Colon (tissue), 2 donors: ENCODE results near the gene SLC39A2.
"Not testable (repeated sequence)": the region's sequence is repeated elsewhere in the genome, so short reads cannot be mapped to it uniquely, and the experiment has no call there.

Source experiments
- FAIRE-seq: peaks from 2 replicates; lab custom pipeline; 2012; peaks lifted over from hg19 to GRCh38; lab: Jason Lieb, UNC
- donor health status: control.
- donor health status: control.

The SLC39A2 gene

DNA sequence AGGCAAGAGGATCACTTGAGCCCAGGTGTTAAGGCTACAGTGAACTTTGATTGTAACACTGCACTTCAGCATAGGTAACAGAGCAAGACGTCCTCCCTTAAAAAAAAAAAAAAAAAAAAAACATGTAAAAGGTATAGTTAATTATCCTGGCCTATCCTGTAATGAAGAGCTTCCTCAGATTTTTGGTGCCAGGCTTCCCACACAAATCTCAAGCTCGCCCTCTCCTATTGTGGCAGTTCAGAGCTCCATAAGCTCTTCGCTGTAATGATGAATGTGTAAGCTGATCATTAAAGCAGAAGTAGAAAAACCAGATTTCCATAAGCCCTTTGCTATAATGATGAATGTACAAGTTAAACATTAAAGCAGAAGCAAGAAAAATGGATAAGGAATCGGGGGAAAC is 2.0 kb upstream of the SLC39A2 start:
- FAIRE-seq = no peak

DNA sequence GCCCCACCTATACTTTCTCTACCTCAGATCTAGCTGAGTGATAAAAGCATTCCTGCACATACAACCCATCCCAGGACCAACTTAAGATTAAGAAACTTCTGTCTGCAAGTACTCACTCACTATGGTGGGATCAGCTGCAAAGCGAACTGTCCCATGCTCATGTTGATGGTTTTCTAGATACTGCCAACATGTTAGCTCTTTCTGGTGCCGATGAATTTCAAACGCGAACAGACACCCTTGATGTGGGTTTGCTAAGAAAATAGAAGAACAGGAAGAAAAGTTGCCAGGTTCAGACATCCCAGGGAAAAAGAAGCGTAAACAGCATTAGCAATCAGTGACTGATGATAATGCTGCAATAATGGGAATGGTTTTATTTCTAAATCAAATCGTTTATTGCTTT is 1.5 kb upstream of the SLC39A2 start:
- no peak for FAIRE-seq

GRCh38 chr14:20998139-20998538 is 954 bp upstream of the SLC39A2 start:
- FAIRE-seq = no peak

DNA sequence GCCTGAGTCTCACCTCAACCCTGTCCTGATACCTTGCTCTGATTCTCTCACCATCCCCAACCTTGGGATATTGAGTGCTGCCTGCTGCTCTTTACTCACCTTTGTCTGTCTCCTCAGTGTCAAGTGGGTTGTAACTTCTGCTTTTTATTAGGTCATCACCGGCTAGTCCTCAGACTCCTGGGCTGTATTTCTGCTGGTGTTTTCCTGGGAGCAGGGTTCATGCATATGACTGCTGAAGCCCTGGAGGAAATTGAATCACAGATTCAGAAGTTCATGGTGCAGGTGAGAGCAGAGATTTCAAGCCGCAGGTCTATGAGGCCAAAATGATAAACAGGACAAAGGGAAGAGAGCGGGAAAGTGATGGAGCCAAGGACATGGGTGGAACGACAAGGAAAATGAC is 498 bp downstream of the SLC39A2 start:
- FAIRE-seq = no peak

- no peak for FAIRE-seq
Measured at GRCh38 chr14:21001218-21001617, 2.1 kb downstream of the SLC39A2 start.

GRCh38 chr14:21003788-21004346 is 4.8 kb downstream of the SLC39A2 start:
- FAIRE-seq = no peak

DNA sequence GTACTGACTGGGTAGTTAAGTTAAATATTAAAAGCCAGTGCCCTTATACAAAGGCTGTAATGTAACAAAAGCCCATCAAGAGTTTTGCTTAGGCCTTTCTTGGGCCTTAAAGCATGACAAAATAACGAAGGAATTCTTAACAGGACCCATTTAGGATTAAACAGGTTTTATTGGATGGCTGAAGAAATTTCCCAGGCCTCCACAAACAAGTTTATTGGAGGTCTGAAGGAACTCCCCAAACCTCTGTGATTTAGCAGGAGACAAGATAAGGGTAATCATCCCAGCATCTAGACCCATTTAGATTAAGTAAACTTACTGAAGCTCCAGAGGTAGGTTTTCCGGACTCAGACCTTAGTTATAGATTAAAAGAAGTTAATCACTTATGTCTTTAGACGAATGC is 10.6 kb downstream of the SLC39A2 start:
- FAIRE-seq = not testable (repeated sequence)

DNA sequence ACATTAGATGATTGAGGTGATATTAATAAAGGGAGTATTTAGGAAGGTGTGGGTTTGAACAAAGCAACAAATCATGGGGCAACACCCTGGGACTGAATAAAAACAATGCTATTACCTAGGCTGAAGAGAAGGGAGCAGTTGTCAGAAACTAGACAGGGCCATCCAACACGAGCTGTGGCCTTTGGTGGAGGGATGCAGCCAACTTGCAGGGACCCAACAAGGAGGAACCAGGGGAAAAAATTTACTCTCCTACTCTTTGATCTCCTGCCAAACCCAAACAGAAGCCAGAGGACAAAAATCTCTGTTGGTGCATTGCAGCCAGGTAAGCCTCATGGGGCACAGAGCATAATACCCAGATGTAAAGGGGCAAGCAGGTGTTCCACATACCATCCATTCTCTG is 12.0 kb downstream of the SLC39A2 start:
- FAIRE-seq = no peak

GRCh38 chr14:21014761-21015190 is 15.7 kb downstream of the SLC39A2 start:
- FAIRE-seq = no peak

GRCh38 chr14:21015312-21015711 is 16.2 kb downstream of the SLC39A2 start:
- no peak for FAIRE-seq

DNA sequence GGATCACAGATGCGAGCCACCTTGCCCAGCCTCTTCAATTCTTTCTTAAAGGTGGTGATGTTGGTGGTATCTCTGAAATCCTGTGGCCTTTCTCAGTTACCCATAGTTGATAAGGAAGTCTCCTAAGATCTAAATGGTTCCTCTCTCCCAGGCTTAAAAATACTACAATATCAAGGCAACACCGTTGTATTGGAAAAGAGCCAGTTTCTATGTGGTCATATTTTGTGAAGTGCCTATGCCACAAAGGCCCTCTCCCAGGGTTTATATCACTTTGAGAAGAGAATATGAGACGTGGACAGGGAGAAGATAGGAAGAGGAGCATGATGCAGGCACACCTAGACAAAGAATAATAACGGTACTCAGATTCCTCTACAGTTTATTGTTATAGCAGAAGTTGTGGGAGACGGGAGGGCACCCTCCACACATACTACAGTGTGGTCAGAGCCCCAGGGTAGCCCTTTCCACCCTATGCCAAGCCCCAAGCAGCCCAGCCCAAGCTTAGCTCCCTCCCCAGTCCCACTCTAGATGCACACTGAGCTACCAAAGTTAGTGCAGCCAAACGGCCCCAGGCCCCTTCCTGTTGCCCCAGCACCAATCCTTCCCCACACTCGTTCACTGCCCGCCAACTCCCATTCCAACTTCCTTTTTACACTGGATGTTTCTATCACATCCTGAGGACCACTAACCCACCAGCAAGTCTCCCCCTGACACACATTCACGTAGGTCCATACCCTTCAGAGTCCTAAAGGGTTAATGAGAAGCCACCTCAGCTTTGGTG is 17.5 kb downstream of the SLC39A2 start:
- no peak for FAIRE-seq

DNA sequence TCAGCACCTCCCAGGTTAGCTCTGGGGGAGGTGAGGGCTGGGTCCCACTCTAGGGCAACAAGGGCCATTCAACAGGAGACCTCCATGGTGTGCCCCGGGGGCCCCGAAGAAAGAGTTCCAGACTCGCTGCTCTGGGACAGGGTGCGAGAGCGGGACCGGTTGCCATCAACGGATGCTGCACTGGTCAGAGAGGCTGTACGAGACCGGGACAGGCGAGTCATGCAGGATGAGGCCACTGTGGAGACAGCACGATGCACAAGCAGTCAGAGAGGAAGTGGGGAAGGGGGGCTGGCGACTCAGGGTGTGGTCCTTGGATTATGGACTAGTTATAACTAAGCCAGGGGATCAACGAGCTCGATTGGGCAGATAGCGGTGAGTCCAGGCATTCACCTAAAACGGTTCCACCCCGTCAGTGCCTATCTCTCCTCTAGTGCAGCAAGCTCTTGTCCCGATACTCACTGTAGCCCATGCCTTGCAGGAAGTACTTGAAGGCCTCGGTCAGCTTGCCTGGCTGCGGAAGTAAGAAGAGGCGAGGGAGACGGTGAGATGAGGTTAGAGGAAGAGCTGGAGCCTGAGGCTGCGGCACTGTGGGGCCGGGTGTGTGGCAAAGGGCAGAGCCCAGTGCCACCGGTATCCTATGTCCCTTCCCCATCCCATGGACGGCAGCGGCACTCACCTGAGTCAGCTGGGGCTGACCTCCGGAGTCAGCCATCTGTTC is 18.6 kb downstream of the SLC39A2 start:
- no peak for FAIRE-seq

DNA sequence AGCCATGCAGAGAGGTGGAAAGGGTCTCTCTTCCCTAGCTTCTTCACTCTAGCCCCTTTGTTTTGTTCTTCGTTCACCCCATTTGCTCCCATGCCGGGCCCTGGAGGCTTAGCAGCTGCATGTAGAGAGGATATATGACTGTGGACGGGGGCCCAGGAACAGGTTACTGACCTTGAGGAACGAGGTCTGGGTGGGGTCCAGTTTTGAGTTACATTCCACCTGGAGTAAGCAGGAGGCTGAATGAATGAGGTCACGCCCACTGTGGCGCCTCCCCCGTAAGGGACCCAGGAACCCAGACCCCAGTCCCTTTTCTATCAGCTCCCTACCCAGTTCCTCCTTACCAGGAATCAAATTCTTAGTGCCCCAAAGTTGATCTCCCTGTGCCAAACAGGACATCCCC is 19.2 kb downstream of the SLC39A2 start:
- FAIRE-seq = no peak

- FAIRE-seq = no peak
Measured at GRCh38 chr14:21018781-21019180, 19.7 kb downstream of the SLC39A2 start.

GRCh38 chr14:21019366-21019765 is 20.3 kb downstream of the SLC39A2 start:
- no peak for FAIRE-seq

DNA sequence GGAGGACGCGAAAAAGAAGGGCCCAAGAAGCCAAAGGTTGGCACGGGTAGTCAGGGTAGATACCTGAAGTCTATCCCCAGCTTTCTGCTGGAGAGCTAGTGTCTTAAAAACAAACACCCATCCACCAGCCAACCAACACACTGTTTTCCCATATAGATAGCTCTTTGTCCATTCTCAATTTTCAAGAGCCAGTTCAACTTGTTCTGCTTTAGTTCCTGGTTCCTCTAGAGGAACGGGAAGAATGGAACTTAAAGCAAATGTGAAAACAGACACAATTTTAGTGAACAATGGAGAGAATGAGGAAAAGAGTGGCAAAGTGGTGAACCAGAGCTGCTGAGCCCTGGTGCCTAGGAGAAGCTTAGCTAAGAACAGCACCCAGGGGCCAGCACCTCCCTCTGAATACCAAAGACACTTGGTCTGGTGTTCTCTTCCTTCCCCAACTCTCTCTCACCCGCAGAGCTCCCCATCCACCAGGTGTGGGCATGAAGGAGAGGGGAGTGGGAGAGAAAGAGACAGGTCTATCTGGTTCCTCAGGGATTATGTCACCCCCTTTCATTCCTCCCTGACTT is 22.0 kb downstream of the SLC39A2 start:
- FAIRE-seq = no peak

GRCh38 chr14:21022686-21023085 is 23.6 kb downstream of the SLC39A2 start:
- no peak for FAIRE-seq

GRCh38 chr14:21023174-21023573 is 24.1 kb downstream of the SLC39A2 start:
- FAIRE-seq = no peak

GRCh38 chr14:21023817-21024584 is 24.9 kb downstream of the SLC39A2 start:
- no peak for FAIRE-seq

DNA sequence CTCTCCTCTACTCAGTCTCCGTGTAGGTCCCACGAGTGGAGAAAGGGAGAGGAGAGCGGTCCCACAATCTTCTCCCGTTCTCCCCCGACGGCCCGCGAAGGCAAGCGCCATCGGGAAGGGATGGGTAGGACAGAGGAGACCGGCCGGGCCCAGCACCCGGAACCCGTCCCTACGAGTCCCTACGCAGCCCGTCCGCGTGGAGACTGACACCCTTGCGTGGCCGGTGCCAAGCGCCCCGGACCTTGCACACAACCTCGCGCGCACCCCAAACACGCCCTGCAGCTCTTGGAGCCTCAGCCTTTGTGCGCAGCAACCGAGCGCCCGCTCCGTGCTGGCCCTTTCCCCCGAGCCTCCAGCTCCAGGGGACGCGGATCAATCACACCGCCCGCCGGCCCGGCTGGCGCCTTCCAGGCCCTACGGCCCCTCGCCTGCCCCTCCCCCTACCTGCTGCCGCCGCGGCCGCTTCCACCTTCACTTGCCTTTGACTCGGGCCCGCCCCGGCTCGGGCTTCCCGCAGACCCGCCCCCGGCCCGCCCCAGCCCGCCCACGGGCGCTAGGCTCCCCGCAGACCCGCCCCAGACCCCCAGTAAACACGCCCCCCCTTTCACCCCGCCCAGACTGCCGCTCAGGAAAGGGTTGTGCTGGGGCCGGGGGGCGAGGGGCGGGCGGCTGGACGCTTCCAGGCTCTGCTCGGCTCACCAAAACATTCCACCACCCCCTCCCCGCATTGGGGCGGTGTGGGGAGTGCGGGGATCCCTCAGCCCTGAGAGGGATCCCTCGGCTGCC is 25.7 kb downstream of the SLC39A2 start, which contains the start of gene NDRG2:
NDRG2 (minus strand) TSS at position 477 of the 786 bp plus-strand sequence. CDS start 1,746 bp downstream, outside the sequence.
- no peak for FAIRE-seq
